OCI-LY1 (cell line): Measurements from ENCODE around the gene AP3B2.

Experiments
- H2AFZ ChIP-seq: fragments of 200-600 bp; sonication (generic), shearing (Covaris generic); 2 replicates; pipeline ENCODE4 v1.6.0; 2014; ENCODE audit warnings: antibody characterized with exemption, mild to moderate bottlenecking, low read length
- H3F3A ChIP-seq: fragments of 200-600 bp; sonication (generic), shearing (Covaris generic); 2 replicates; pipeline ENCODE4 v1.6.0; 2014; ENCODE audit warnings: mild to moderate bottlenecking, antibody characterized with exemption, low read length, moderate library complexity; ENCODE audit not compliant: insufficient read depth
- H3K27ac ChIP-seq: fragments of 200-600 bp; sonication (generic); 2 replicates; pipeline ENCODE4 v1.5.1; 2014; ENCODE audit warnings: low read length, mixed run types, mild to moderate bottlenecking, low read depth; ENCODE audit not compliant: poor library complexity, severe bottlenecking
- H3K27me3 ChIP-seq: fragments of 200-600 bp; sonication (generic); 2 replicates; pipeline ENCODE4 v1.6.0; 2014; ENCODE audit warnings: antibody characterized with exemption, mild to moderate bottlenecking, low read length, moderate library complexity; ENCODE audit not compliant: insufficient read depth
- H3K36me3 ChIP-seq: fragments of 200-600 bp; sonication (generic); 2 replicates; pipeline ENCODE4 v1.6.1; 2014; ENCODE audit warnings: mild to moderate bottlenecking, antibody characterized with exemption, low read length, moderate library complexity, mixed read lengths; ENCODE audit not compliant: insufficient read depth
- H3K4me1 ChIP-seq: fragments of 200-600 bp; sonication (generic); 2 replicates; pipeline ENCODE4 v1.5.1; 2014; ENCODE audit warnings: mild to moderate bottlenecking, low read length, moderate library complexity; ENCODE audit not compliant: insufficient read depth, severe bottlenecking
- H3K4me2 ChIP-seq: fragments of 200-600 bp; sonication (generic), shearing (Covaris generic); 2 replicates; pipeline ENCODE4 v1.6.1; 2014; ENCODE audit warnings: low read length
- H3K4me3 ChIP-seq: fragments of 200-600 bp; sonication (generic); 2 replicates; pipeline ENCODE4 v1.5.1; 2014; ENCODE audit warnings: low read length, low read depth, mild to moderate bottlenecking, mixed read lengths; ENCODE audit not compliant: poor library complexity, severe bottlenecking
- H3K79me2 ChIP-seq: fragments of 200-600 bp; shearing (Covaris generic); 2 replicates; pipeline ENCODE4 v1.6.1; 2016; ENCODE audit warnings: mixed run types, low read length, mixed read lengths; ENCODE audit not compliant: insufficient read depth
- H3K9ac ChIP-seq: fragments of 200-600 bp; sonication (generic), shearing (Covaris generic); 2 replicates; pipeline ENCODE4 v1.6.1; 2014; ENCODE audit warnings: mild to moderate bottlenecking, low read length, mixed read lengths
- H3K9me2 ChIP-seq: fragments of 200-600 bp; sonication (generic), shearing (Covaris generic); 2 replicates; pipeline ENCODE4 v1.6.1; 2014; ENCODE audit warnings: low read depth, mild to moderate bottlenecking, low read length, mixed read lengths
- H3K9me3 ChIP-seq: fragments of 200-600 bp; shearing (Covaris generic); 2 replicates; pipeline ENCODE4 v1.6.1; 2014; ENCODE audit warnings: low read length, mixed read lengths
- H4K20me1 ChIP-seq: fragments of 200-600 bp; sonication (generic), shearing (Covaris generic); 2 replicates; pipeline ENCODE4 v1.6.0; 2016; ENCODE audit warnings: mild to moderate bottlenecking, low read length; ENCODE audit not compliant: insufficient read depth
- EZH2 ChIP-seq: fragments of 200-600 bp; sonication (generic), shearing (Covaris generic); IDR thresholded peaks from 2 replicates; pipeline ENCODE4 v1.8.0; 2017; ENCODE audit warnings: borderline replicate concordance, mixed run types, mild to moderate bottlenecking, antibody characterized with exemption, low read length, moderate library complexity, mixed read lengths
- TF ChIP-seq, protein P1 (sequence below): fragments of 200-600 bp; sonication (generic), shearing (Covaris generic); IDR thresholded peaks from 2 replicates; pipeline ENCODE4 v1.5.1; 2017; ENCODE audit warnings: mild to moderate bottlenecking, antibody characterized with exemption, low read length, moderate library complexity, mixed read lengths

Gene AP3B2

DNA sequence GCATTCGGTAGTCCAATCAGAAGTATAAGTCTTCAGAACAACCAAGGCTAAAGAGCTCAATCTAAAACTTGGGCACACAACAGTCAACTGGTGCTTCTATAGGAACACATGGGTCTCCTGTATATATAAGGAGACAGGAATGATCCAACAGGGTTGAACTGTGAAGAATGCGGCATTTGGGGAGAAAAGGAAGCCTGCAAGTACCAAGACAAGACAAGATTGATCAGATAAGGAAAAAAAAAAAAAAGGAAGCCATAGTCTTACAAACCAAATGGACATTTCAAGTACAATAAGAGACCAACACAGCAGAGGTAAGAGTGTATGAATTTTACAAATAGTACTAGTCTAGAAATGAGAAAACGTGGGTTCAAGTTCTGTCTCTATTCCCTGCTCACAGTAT, 69.0 kb downstream of the AP3B2 start:
- Histone ChIP-seq H3K79me2 (no peaks in the 10 kb centered on the region), H3K4me1 (no peaks in the 10 kb centered on the region), H3K27ac (no peak overlapping the region), H3K36me3 (no peaks in the 10 kb centered on the region; the same call in 1 of the 2 replicates), H2AFZ (no peak overlapping the region), H3K4me2 (no peak overlapping the region), H3K9ac (no peak overlapping the region), H3F3A (no peaks in the 10 kb centered on the region), H3K9me3 (no peaks in the 10 kb centered on the region), H4K20me1 (no peaks in the 10 kb centered on the region; the same call in 1 of the 2 replicates), H3K9me2 (no peaks in the 10 kb centered on the region), H3K4me3 (no peak overlapping the region), H3K27me3 (no peaks in the 10 kb centered on the region)
- TF ChIP-seq EZH2, result no peak
- TF ChIP-seq, protein P1, sequence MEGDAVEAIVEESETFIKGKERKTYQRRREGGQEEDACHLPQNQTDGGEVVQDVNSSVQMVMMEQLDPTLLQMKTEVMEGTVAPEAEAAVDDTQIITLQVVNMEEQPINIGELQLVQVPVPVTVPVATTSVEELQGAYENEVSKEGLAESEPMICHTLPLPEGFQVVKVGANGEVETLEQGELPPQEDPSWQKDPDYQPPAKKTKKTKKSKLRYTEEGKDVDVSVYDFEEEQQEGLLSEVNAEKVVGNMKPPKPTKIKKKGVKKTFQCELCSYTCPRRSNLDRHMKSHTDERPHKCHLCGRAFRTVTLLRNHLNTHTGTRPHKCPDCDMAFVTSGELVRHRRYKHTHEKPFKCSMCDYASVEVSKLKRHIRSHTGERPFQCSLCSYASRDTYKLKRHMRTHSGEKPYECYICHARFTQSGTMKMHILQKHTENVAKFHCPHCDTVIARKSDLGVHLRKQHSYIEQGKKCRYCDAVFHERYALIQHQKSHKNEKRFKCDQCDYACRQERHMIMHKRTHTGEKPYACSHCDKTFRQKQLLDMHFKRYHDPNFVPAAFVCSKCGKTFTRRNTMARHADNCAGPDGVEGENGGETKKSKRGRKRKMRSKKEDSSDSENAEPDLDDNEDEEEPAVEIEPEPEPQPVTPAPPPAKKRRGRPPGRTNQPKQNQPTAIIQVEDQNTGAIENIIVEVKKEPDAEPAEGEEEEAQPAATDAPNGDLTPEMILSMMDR, result no peak

GRCh38 chr15:82635798-82636197, 73.9 kb downstream of the AP3B2 start:
- Histone ChIP-seq H2AFZ (no peak overlapping the region), H3K4me3 (no peak overlapping the region)
- TF ChIP-seq, protein P1, result no peak
- TF ChIP-seq EZH2, result no peak

DNA sequence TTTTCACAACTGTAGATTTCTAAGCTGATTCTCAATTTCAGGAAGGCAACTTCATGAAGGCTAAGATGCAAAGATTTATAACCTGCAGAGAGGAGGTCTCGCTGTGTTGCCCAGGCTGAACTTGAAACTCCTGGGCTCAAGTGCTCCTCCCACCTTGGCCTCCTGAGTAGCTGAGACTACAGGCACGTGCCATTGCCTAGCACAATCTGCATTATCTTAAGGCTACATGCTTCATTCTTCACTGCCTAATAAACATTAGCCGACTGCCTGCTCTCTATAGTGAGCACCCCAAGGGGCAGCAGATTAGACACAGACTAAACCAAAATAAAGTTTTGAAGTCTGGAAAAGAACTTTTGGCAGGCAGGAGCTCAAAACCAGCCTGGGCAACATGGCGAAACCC, 79.6 kb downstream of the AP3B2 start:
- no peak overlapping the region for H3K9ac ChIP-seq
- no peaks in the 10 kb centered on the region for H3K9me2 ChIP-seq
- H3K79me2 ChIP-seq, result no peaks in the 10 kb centered on the region
- no peaks in the 10 kb centered on the region for H3F3A ChIP-seq
- H3K9me3 ChIP-seq, result no peaks in the 10 kb centered on the region
- no peaks in the 10 kb centered on the region for H4K20me1 ChIP-seq
- H3K4me3 ChIP-seq, result no peak overlapping the region
- TF ChIP-seq, protein P1, result no peak
- no peak for TF ChIP-seq EZH2
- no peaks in the 10 kb centered on the region for H3K4me1 ChIP-seq
- no peak overlapping the region for H2AFZ ChIP-seq
- H3K4me2 ChIP-seq, result no peak overlapping the region
- H3K36me3 ChIP-seq, result no peaks in the 10 kb centered on the region
- H3K27ac ChIP-seq, result no peak overlapping the region
- no peaks in the 10 kb centered on the region for H3K27me3 ChIP-seq

More at GRCh38 chr15:82635798-82636197, 73.9 kb downstream of the AP3B2 start:
- Histone ChIP-seq H3K4me2 (no peak overlapping the region), H3K36me3 (no peaks in the 10 kb centered on the region; the same call in 1 of the 2 replicates), H3K79me2 (no peaks in the 10 kb centered on the region), H3K9me3 (no peaks in the 10 kb centered on the region), H3K4me1 (no peaks in the 10 kb centered on the region), H3F3A (no peaks in the 10 kb centered on the region), H4K20me1 (no peaks in the 10 kb centered on the region), H3K9ac (no peak overlapping the region), H3K9me2 (no peaks in the 10 kb centered on the region), H3K27ac (no peak overlapping the region), H3K27me3 (no peaks in the 10 kb centered on the region)
